GM21529 (cell line): ENCODE results near the gene RTL10.

Source experiments
- ATAC-seq: cut with Tn5 transposase; IDR thresholded peaks from one replicate; pipeline ENCODE4 v1.9.1; 2021; ENCODE audit not compliant: unreplicated experiment

The RTL10 gene

DNA sequence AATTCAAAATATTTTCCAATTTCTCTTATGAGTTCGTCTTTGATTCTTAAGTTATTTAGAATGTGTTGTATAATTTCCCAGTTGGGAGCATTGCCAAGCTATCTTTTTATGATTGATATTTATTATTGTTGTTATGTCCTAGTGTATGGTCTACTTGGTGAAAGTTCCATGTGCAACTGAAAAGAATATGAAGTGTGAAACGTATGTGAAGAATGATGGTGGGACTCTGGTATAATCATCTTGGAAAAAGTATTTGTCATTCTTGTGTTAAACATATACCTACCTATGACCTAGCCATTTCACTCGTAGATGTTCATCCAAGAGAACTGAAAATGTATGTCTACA is 12.0 kb upstream of the RTL10 start:
- ATAC-seq: no peak

DNA sequence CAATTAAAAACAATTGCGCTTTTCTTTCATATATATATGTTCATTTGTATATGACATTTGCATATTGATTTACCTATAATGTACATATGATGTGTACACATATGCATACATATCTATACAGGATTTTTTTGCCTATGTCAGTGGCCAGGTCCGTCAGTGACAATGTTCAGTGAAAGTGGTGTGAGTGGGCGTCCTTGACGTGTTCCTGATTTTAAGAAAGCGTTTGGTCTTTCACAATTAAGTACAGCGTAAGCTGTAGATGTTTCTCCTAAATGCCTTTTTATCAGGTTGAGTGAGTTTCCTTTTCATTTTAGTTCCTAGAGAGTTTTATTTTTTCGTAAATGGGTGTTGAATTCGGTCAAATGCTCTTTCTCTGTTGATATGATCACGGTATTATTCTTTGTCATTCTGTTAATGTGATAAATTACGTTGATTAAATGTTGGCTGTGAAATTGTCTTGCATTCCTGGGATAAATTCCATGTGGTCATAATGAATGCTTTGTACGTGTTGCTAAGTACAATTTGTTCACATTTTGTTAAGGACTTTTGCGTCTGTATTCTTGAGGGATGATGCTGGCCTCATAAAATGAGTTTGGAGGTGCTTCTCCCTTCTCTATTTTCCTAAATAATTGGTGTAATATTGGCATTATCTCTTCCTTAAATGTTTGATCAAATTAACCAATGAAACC is 10.6 kb upstream of the RTL10 start:
- ATAC-seq: no peak

DNA sequence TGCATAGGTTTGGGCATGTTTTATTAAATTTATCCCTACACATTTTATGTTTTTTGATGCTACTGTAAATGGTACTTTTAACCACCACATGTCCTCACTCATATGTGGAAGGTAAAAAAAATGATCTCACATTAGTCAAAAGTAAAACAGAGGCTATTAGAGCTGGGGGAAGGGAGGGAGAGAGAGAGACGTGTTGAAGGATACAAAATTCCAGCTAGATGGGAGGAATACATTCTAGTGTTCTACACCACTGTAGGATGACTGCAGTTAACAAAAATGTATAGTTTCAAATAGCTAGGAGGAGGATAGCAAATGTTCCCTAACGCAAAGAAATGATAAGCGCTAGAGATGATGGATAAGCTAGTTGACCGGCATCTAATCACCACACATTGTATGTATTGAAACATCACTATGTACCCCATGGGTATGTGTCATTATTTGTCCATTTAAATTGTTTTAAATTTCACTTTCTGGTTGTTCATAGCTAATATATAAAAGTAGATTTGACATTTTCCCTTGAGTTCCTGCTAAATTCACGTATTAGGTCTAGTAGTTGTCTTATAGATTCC is 9.9 kb upstream of the RTL10 start:
- no peak for ATAC-seq

DNA sequence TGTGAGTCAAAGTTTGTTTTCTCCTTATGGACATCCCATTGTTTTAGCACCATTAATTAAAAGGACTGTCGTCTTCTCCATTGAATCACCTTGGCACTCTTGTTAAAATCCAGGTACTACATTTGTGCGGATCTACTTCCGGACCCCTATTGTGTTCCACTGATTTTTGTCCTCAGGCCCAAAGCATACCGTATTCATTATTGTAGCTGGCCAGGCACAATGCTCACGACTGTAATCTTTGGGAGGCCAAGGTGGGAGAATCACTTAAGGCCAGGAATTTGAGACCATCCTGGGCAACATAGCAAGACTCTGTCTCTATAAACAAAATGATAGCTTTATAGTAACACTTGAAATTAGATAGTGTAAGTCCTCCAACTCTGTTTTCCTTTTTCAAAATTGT is 8.9 kb upstream of the RTL10 start:
- ATAC-seq: no peak

DNA sequence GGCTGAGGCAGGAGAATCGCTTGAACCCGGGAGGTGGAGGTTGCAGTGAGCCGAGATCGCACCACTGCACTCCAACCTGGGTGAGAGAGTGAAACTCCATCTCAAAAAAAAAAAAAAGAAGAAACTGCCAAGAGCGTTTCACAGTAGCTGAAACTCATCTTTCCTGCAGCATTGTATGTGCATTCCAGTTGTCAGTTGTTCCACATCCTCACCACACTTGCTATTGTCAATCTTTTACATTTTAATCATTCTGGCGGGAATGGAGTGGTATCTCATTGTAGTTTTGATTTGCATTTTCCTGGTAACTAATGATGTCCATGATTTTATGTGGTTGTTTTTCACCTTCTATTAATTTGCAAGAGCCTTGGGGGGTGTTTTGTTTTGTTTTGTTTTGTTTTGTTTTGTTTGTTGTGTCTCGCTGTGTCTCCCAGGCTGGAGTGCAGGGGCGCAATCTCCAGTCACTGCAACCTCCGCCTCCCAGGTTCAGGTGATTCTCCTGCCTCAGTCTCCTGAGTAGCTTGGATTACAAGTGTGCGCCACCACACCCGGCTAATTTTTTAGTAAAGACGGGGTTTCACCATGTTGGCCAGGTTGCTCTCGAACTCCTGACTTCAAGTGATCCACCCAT is 8.1 kb upstream of the RTL10 start:
- no peak for ATAC-seq

DNA sequence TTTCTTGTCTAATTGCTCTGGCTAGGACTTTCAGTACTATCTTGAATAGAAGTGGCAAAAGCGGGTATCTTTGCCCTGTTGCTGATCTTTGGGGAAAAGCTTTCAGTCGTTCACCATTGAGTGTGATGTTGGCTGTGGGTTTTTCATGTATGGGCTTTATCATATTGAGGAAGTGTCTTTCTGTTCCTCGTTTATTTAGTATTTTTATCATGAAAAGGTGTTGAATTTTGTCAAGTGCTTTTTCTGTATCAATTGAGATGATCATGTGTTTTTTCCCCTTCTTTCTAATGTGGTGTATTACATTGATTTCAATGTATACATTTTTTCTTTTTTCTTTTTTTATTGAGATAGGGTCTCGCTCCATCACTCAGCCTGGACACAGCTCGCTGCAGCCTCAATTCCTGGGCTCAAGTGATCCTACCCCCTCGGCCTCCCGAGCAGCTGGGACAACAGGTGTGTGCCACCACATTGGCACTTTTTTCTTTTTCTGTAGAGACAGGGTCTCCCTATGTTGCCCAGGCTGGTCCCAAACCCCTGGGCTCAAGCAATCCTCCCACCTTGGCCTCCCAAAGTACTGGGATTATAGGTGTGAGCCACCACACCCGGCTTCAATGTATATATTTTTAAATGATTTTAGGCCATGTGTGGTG is 5.3 kb upstream of the RTL10 start:
- ATAC-seq: no peak

DNA sequence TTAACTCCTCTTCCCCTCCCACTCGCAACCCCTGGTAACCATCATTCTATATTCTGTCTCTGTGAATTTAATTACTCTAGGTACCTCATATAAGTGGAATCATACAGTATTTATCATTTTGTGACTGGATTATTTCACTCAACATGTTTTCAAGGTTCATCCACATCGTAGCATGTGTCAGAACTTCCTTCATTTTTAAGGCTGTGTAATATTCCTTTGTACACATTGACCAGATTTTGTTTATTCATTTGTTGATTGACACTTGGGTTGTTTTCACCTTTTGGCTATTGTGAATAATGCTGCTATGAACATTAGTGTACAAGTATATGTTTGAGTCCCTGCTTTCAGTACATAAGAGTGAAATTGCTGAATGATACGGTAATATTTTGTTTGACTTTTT is 2.7 kb upstream of the RTL10 start:
- no peak for ATAC-seq

DNA sequence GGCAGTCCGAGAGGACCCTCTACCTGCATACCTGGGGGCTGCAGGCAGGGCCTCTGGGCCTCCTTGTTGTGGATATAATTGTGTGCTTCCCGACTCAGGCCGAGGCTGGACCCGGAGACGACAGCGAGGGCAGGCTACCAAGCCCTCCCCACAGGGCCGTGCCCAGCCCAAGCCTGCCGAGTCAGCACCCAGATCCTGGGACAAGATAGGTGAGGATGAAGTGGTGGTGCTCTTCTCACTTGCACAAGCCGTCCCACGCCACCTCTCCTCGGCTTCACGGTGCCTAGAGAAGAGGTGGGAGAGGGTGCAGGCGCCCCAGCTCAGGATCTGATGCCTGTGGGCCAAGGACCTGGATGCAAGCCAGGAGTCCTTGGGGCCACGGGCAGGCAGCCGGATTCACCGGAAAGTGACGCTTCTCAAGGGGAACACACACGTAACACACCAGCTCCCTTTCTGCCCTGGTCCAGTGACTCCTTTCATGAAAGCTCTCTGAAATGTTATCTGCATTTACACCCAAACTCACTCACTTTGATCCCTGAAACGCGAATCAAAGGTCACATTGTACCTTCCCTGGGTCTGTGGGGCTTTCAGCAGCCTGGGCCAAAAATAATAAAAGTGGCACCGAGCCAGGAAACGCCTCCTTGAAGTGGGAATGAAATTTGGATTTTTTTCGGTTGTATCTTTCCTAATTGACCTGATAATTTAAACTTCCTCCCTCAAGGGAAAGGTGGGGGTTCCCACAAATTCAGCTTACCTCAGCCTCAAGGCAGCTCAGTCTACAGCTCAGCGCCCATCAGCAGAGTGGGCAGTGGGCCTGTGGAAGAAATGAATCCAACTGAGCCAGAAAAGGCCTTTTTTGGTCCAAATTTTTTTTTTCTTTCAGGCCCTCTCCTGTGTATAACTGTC is 1.1 kb upstream of the RTL10 start:
- ATAC-seq: peak; percentile 16

DNA sequence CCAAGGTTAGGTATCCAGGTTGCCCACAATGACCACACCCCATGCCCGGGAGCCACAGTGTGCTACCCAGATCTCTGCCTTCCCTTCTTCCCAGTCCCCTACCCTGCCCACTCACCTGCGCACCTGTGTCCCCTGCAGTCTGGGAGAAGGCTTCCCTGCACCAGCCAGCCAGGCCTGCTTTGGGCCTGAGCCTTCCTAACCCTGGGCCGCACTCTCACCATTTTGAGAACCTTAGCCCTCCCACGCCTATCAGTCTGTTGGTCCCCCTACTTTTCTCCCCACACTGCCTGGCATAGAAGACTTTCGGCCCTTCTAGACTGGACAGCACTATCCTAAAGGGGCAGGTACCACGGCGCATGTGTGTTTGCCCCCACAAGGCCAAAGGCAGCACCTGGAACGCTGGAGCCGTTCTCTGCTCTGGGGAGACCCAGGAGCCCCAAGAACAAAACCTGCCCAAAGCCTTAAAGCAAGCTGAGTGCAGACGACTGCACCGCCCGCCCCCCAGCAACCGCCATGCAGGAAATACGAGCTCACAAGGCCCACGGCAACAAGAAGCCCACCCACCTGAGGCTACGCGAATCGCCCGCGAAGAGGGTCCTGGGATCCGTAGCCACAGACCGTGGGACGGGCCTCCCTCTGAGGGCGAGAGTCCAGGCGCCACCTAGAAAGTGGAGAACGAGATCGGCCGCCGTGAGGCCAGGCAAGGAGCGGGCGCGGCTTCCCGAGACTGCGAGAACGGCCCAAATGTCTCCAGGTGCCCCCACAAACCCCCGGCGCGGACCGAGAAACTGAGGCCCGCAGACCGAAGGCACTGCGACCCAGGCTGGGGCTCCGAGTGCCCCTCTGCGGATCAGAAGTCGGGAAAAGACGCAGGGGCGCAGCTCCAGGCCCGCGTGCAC is 546 bp downstream of the RTL10 start:
- ATAC-seq: peak; percentile 4

DNA sequence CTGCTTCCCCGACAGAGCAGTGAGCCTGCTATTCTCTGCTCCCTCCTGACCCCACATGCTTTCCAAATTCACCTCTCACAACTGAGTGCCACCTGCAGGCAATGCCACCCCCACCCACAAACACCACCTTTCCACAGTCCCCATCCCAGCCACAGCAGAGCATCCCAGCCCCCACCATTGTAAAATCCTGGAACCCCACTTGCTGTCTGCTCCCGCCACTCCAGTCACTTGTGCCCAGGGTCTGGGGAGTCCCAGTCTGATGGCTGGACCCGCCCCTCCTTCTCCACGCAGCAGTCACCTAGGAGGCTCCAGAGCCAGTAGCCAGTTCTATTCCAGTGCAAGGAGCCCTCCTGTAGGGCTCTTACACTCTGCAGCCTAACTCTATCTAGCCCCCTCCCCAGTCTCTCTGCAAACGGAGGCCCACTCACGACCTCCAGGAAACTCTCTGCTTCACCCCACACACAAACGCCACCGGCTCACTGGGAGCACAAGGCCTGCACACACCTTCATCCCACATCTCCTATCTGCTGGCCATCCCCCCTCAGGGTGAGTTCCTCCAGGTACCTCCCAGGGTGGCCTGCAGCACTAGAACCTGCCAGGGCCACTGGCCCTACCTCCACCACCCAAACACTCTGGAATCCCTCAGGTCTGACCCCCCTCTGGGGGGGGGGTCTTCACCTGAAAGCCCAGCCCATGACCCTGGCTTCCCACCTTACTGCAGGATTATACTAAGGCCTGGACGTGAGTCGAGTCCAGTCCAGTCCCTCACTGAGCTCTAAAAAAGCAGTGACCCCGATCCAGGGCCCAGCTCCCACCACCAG is 1.4 kb downstream of the RTL10 start:
- no peak for ATAC-seq

DNA sequence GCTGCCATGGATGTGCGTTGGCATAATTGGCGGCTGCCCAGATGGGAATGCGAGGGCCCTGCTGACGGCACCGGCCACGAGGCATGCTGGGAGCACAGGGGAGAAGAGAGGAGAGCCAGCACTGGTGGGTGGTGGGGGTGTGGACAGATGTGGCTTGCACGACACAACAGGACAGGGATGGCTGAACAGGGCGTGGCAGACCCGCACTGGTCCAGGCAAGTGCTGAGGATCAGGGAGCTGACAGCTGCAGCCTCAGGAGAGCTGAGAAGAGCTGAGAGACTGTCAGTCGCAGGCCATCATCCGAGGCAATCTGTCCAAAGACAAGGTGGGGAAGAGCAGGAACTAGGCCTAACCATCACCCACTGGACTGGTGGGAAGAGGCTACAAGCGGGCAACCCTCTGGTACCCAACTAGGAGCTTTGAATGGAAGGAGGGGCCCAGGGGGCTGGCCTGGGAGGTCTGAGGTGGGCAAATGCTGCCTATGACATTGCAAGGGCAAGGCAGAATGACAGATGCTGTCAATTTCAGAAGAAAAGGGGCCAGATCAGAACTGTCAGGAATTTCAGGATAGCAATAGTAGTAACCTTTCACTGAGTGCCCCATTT is 2.4 kb downstream of the RTL10 start:
- ATAC-seq: no peak

DNA sequence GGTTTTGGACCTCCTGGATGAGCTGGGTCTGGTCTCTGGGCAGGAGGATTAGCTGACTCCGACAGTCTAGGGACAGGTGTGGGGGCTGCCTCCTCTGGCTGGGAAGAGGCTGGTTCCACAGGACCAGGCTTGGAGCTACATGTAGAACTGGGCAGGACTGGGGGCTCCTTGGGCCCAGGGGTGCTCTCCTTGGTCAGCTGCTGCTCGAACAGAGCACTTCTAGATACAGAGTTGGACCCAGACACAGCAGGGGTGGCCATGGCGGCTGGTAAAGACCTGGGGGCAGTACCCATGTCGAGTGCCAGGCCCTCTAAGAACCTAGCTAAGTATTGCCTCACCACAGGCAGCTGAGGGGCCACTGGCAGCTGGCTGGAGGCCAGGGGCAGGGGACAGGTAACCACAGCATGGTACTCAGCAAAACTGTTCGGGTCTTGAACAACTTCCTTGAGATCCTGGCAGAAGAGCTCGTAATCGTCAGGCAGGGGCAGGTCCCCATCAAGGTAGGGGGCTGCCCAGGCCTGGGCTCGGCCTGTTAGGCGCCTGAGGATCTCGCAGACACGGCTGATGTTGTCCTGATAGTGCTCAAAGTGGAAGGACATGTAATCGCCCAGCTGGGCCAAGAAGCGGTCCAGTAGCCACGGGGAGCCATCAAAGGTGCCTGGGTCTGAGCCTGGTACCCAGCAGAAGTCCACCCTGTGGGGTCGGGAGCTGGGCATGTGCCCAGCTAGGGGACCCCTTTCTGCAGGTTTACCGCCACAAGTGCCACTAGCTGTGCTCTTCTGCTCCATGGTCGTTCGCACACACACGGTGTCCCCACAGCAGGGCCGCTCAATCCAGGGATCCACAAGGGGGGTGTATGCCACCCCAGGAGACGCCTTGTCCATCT is 3.1 kb downstream of the RTL10 start:
- no peak for ATAC-seq

DNA sequence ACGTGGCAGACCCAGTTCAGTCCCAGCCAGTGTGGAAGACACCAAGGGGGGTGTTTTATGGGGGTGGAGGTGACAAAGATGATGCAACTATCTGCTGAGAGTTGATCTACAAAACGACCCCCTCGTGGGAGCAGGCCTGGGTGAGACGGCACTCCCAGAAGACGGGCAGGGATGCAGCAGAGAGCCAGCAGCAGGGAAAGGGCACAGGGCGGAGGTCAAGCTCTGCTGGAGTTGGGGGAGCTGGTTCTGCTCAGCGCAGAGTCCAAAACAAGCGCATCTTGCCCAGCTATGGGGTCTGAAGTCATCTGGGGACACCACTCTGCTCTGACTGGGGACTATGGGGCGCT is 3.9 kb downstream of the RTL10 start:
- no peak for ATAC-seq

DNA sequence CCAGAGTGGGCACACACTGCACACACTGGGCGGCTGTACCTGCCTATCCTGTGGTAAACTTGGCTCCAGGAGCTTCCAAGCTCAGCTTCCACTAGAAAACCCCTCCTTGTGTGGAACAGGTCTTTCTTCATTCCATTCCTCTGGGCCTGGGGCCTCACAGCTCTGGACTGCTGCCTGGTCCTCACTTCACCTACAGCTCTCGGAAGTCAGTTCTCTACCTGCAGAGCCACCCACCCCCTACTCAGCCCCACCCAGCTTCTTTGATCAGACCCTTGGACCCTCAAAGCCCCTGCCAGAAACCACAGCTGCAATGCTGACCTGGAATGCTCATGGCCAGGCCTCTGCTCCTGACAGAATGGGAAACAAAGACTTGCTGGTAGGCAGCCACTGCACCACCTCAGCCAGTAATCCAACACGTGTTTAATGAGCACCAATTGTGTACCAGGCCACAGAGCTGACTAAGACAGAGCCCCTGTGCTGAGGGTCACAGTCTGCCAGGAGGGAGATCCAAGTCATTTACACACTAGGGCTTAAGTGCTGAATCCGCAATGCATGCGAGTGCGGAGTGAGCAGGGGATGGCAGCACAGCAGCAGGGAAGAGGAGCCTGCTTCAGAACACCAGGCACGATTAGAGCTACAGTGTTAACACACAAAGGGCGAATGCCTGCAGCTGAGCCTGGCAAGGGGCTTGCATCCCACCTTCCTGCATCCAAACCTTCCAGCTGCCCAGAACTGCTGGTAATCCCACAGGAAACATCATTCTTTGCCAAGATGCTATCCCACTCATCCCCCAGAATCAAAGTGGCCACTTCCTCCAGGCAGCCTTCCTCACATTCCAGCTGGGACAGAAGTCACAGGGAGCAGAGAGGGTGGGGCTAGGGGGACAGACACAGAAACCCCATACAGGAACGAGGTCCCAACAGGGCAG is 4.6 kb downstream of the RTL10 start:
- no peak for ATAC-seq

DNA sequence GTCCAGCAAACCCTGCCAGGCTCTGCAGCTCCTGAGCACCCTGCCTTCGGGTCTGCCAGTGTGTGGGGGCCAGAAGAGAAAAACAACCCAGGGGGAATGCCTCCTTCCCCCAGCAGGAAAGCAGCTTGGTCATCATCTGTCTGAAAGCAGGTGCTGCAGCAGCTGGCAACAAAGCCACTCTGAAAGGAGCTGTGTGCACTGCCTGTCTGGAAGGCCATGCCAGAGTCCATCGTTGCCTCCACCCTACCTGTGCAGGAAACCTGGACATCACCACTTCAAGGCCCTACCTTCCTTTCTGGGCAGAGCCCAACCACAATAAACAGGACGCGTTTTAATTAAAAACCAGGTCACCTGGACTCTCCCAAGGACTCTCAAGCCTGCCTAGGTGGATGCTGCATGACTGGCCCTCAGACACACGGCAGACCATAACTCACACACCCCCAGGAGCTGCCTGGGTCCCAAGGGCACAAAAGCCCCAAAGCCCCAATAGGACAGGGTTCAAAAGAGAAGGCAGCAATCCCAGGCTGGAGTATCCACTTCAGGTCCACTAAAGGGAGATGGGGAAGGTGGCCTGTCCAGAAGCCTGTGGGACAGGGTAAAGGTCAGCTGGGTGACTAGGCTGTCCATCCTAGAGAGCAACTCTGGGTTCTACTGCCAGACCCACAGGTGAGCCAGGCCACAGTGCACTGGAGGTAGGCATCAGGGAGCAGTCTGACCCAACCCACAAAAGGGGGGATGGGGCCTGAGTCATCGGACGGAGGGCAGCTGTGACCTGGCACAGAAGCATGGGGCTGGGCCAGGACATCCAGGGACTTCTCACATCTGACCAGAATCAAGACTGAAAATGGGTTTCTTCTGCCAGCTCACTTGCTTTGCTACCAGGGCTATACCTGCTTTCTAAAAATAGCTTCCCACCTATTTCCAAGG is 6.1 kb downstream of the RTL10 start:
- no peak for ATAC-seq

DNA sequence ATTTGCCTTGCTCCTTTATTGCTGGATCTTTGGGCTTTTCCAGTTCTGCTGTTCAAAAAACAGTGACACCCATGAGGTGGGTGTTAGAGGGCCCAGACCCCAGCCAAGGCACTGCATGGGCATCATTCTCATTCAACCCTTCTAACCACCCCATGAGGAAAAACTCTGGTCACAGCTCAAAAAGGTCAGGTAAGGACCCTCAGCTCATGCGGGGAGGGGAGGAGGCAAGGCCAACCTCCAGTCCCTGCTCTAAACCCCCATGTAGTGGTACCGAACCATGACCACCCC is 7.4 kb downstream of the RTL10 start:
- ATAC-seq: no peak
